Tibial artery (tissue), 4 donors: ENCODE results near the gene NOS2.

Experiments
- DNase-seq, 2 donors: peaks; one replicate each; pipeline ENCODE4 v3.0.0-alpha.2; 2019
- H3K27ac ChIP-seq, 2 donors: fragments of 200-600 bp; sonication (generic) in 1 of 2; 1 replicate in 1 of 2; 2 replicates in 1 of 2; pipeline ENCODE4 v1.5.1; 2018 to 2019; ENCODE audit warnings: mild to moderate bottlenecking in 1 of 2
- H3K27me3 ChIP-seq, 2 donors: fragments of 200-600 bp; sonication (generic) in 1 of 2; one replicate each; pipeline versions ENCODE4 v1.5.1 to v1.6.0; 2016 to 2019
- H3K36me3 ChIP-seq, 3 donors: fragments of 200-600 bp; sonication (generic) in 2 of 3; one replicate each; pipeline ENCODE4 v1.5.1; 2016 to 2019; ENCODE audit warnings: mild to moderate bottlenecking in 2 of 3
- H3K4me1 ChIP-seq, 4 donors: fragments of 200-600 bp; sonication (generic) in 2 of 4; 1 replicate in 3 of 4; 2 replicates in 1 of 4; pipeline ENCODE4 v1.5.1; 2016 to 2019
- H3K4me3 ChIP-seq, 2 donors: fragments of 200-600 bp; sonication (generic) in 1 of 2; 1 replicate in 1 of 2; 2 replicates in 1 of 2; pipeline ENCODE4 v1.5.1; 2018 to 2019; ENCODE audit warnings: mild to moderate bottlenecking in 2 of 2
- H3K9me3 ChIP-seq, 3 donors: fragments of 200-600 bp; sonication (generic) in 1 of 3; one replicate each; pipeline ENCODE4 v1.5.1; 2016 to 2019
- intact Hi-C: fragments of 100-400 bp; cut with DNase I; formaldehyde crosslinking; loops from one replicate; pipeline ENCODE4 v1.15.0; 2023; ENCODE audit warnings: low total_unique reads
- TF ChIP-seq, protein P1 (sequence below), 2 experiments: fragments of 200-600 bp in 1 of 2; fragments of 450-650 bp in 1 of 2; IDR thresholded peaks; one replicate each; pipeline ENCODE4 v1.5.1; 2017 to 2019; ENCODE audit warnings: antibody characterized with exemption in 2 of 2, mild to moderate bottlenecking in 1 of 2, moderate library complexity in 1 of 2

The NOS2 gene

DNA sequence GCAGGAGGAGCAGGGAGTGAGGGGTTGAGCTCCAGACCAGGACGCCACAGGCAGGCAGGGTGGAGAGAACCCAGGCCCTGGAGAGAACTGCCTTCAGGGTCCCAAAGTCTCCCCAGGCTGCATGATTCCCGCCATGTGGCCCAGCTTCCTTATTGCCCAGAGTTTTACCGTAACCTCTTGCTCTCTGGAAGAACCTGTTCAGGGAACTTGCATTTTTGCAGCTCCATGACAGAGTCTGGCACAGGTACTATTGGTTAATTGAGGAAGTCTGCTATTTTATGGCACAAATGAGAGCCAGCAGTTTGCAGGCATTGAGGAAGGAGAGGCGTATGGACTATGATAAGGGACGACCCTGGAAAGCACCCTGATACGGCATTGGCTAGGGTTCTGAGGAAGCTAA is 11.6 kb upstream of the NOS2 start:
- intact Hi-C loops, result no loop called here
- TF ChIP-seq, protein P1, sequence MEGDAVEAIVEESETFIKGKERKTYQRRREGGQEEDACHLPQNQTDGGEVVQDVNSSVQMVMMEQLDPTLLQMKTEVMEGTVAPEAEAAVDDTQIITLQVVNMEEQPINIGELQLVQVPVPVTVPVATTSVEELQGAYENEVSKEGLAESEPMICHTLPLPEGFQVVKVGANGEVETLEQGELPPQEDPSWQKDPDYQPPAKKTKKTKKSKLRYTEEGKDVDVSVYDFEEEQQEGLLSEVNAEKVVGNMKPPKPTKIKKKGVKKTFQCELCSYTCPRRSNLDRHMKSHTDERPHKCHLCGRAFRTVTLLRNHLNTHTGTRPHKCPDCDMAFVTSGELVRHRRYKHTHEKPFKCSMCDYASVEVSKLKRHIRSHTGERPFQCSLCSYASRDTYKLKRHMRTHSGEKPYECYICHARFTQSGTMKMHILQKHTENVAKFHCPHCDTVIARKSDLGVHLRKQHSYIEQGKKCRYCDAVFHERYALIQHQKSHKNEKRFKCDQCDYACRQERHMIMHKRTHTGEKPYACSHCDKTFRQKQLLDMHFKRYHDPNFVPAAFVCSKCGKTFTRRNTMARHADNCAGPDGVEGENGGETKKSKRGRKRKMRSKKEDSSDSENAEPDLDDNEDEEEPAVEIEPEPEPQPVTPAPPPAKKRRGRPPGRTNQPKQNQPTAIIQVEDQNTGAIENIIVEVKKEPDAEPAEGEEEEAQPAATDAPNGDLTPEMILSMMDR (IDR thresholded peaks at IDR 0.05), result no peak
- no peak overlapping the region for H3K4me3 ChIP-seq
- H3K27ac ChIP-seq, result no peak overlapping the region
- no peaks in the 10 kb centered on the region for H3K27me3 ChIP-seq
- no peak for DNase-seq
- H3K4me1 ChIP-seq, result no peaks in the 10 kb centered on the region
- no peaks in the 10 kb centered on the region for H3K36me3 ChIP-seq
- H3K9me3 ChIP-seq, result no peaks in the 10 kb centered on the region

DNA sequence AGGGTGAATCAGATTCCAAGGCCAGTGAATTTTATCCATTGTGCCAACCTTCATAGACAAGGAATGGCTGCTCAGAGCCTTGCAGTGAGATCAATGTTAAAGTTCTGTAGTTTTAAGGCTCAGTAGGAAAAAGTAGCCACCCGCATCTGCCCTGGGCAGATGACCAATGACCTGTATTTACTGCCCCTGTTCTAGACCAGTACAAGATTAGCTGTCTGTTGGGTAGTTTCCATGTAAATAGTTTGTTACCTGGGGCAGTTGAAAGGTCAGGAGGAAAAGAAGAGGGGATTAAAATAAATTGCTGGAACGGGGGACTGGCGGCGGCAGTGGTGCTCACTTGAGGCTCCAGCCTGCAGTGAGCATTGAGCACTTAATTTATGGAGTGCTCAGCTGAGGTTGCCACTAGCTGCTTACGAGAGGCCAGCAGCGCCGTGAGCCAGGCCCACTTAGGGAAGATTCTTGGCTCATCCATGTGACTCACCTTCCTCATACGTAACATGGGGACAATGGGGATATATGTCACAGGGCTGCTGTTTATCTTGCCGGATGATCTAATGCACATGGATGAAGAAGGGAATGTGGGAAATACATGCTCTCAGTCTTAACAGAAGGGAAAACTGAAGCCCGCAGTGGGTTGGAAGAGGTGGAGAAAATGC is 10.7 kb upstream of the NOS2 start:
- intact Hi-C loops, result no loop called here
- TF ChIP-seq, protein P1 (IDR thresholded peaks at IDR 0.05), result no peak
- Histone ChIP-seq H3K27me3 (no peaks in the 10 kb centered on the region), H3K4me1 (peaks cover 0 to 2% (median under 1%) of the 10 kb centered on the region in 4 donors), H3K36me3 (no peaks in the 10 kb centered on the region), H3K9me3 (no peaks in the 10 kb centered on the region), H3K27ac (no peak overlapping the region), H3K4me3 (no peak overlapping the region)
- DNase-seq, result no peak

DNA sequence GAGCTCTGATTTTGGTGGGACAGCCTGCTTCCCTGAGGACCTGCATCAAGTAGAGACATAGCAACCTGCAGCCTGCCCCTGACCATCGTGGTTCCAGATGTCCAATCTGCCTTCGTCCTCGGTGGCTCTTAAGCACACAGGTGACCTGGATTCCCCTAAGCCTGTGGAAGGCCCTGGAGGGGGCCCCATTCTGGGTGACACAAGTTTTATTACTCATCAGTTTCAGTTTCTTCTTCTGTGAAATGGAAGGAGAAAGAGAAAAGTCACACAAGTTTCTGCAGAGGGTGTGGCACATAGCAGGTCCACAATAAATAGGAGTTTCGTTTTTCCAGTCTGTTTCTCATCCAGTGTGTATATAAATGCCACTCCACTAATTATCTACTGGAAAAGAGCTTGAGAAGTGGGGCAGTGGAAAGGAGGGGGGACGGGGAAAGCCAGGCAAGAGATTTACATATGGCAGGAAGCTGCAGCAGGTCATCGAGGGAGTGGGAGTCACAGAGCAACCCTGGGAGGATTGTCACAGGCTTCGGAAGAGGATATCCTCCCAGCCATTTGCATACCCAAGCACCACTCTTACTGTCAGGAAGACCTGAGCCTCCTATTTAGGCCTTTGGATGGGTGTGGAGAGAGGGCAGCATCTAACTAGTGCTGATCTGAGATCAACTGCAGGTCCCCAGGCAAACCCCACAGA is 10.0 kb upstream of the NOS2 start:
- Histone ChIP-seq H3K27me3 (no peaks in the 10 kb centered on the region), H3K27ac (no peak overlapping the region), H3K4me3 (no peak overlapping the region), H3K9me3 (no peaks in the 10 kb centered on the region), H3K4me1 (peaks cover 0 to 7% (median 6%) of the 10 kb centered on the region in 4 donors), H3K36me3 (no peaks in the 10 kb centered on the region)
- no peak for DNase-seq
- TF ChIP-seq, protein P1 (IDR thresholded peaks at IDR 0.05), result no peak
- intact Hi-C loops, result no loop called here

DNA sequence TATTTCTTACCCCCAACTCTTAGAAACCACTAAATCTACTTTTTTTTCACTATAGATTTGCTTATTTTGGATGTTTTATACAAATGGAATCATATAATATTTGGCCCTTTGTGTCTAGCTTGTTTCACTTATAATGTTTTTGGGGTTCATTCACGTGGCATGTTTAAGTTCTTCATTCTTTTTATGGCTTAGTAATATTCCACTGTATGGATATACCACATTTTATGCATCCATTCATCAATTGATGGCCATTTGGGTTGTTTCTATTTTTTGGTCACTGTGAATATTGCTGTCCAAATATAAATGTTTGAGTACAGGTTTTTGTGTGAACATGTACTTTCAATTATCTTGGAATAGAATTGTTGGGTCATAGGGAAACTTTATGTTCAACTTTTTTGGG is 9.2 kb upstream of the NOS2 start:
- Histone ChIP-seq H3K27ac (no peak overlapping the region), H3K4me1 (peaks cover 0 to 7% (median 6%) of the 10 kb centered on the region in 4 donors), H3K27me3 (no peaks in the 10 kb centered on the region), H3K4me3 (no peak overlapping the region), H3K9me3 (no peaks in the 10 kb centered on the region), H3K36me3 (no peaks in the 10 kb centered on the region)
- intact Hi-C loops, result loop anchor here (5.0 to 10.0 kb wide), 2 partner anchors 65 to 83 kb away; partner anchors contain the start of gene LYRM9
- DNase-seq, result no peak
- TF ChIP-seq, protein P1 (IDR thresholded peaks at IDR 0.05), result no peak

DNA sequence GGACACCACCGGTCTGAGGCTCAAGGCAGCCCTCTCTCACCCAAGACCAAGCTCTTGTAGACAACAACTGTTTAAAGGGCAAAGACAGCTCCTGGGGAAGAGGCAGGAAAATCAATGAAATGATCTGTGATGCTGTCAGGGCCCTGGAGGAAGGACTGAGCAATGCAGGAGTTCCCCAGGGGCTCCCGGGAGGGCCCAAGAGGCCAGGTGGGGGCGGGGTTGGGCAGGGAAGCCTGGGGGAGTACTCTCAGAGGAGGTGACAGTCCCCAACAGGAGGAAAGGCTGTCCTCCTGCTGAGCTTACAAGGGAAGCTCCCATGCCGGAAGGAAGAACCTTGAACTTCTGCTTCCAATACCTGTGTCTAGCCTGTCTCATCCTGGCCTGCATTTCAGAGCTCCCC is 8.3 kb upstream of the NOS2 start:
- Histone ChIP-seq H3K27ac (no peak overlapping the region), H3K9me3 (no peaks in the 10 kb centered on the region), H3K36me3 (no peaks in the 10 kb centered on the region), H3K27me3 (no peaks in the 10 kb centered on the region), H3K4me1 (peaks cover 0 to 7% (median 6%) of the 10 kb centered on the region in 4 donors), H3K4me3 (no peak overlapping the region)
- intact Hi-C loops, result loop anchor here (5.0 to 10.0 kb wide), 2 partner anchors 66 to 84 kb away; partner anchors contain the start of gene LYRM9
- no peak for DNase-seq
- TF ChIP-seq, protein P1 (IDR thresholded peaks at IDR 0.05), result no peak
